NCI-H2171 treated with DMSO at 0.1 percent for 48 hours (cell line): ENCODE data around the gene MBD3L1.

ENCODE experiments used
- DNase-seq: peaks from one replicate; lab custom pipeline; 2025; lab: John Stamatoyannopoulos, UW

Gene MBD3L1

DNA sequence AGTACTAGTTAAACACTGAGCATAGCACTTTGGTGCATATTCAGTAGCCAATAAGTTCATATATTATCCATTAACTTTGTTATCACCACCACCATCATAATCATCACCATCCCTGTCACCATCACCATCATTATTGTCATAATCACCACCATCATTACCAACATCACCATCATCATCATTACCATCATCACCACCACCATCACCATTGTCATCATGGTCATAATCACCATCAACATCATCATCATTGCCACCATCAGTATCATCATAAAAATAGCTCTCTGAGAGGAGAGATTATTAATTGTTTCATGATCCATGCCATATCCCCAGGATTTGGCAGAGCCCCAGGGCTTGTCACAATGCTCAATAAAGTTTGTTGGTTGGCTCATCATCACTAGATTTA is 49.3 kb downstream of the MBD3L1 start:
- no peak for DNase-seq

DNA sequence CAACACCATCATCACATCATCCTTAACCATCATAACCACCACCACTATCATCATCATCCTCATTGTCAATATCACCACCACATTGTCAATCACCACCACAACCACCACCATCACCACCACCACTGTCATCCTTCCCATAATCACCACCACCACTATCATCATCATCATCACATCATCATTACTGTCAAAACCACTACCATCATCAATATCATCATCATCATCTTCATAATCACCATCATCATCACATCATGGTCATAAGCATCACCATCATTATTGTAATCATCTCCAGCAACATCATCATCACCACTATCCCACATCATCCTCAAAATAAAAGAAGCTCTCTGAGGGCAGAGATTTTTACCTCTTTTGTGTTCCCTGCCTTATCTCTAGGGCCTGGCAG is 52.2 kb downstream of the MBD3L1 start:
- no peak for DNase-seq

DNA sequence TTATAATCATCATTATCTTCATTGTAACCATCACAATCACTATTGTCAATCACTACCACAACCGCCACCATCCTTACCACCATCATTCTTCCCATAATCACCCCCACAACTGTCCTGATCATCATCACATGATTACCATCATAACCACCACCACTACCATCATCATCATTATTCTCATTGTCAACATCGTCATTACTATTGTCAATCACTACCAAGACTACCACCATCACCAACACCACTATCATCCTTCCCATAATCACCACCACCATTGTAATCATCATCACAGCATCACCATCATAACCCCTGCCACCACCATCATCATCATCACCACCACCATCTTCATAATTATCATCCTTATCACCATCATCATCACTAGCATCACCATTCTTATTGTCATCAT is 55.2 kb downstream of the MBD3L1 start:
- DNase-seq: no peak

DNA sequence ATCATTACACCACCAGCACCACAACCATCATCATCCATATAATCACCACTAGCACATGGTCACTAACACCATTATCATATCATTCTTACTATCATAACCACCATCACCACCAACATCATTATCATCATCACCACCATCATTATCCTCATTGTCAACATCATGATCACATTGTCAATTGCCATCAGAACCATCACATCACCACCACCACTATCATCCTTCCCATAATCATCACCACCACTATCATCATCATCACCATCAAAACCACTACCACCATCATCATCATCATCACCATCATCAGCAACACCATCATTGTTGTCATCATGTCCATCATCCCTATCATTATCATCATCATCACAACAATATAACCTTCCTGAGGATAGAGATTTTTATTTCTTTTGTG is 58.1 kb downstream of the MBD3L1 start:
- no peak for DNase-seq
